Esophagus muscularis mucosa (tissue), 4 donors: ENCODE measurements around the gene USP32.
"Not testable (repeated sequence)": the region's sequence is repeated elsewhere in the genome, so short reads cannot be mapped to it uniquely, and the experiment has no call there.

Source experiments
- EP300 ChIP-seq: sonication (generic); formaldehyde crosslinking; IDR thresholded peaks from one replicate; pipeline ENCODE4 v1.6.1; 2017; ENCODE audit warnings: antibody characterized with exemption
- POLR2A ChIP-seq: fragments of 450-650 bp; IDR thresholded peaks from one replicate; pipeline ENCODE4 v1.6.1; 2017; ENCODE audit warnings: antibody characterized with exemption, moderate library complexity, mild to moderate bottlenecking, low read depth
- POLR2AphosphoS5 ChIP-seq, 2 donors: sonication (generic); formaldehyde crosslinking; IDR thresholded peaks; one replicate each; pipeline ENCODE4 v1.6.1; 2017; ENCODE audit warnings: antibody characterized with exemption in 2 of 2
- TF ChIP-seq, protein P1 (sequence below), 3 experiments: fragments of 200-600 bp in 2 of 3; fragments of 450-650 bp in 1 of 3; sonication (generic) in 2 of 3; IDR thresholded peaks; one replicate each; pipeline ENCODE4 v1.5.1; 2017 to 2019; ENCODE audit warnings: antibody characterized with exemption in 3 of 3, mild to moderate bottlenecking in 2 of 3, moderate library complexity in 1 of 3

DNA sequence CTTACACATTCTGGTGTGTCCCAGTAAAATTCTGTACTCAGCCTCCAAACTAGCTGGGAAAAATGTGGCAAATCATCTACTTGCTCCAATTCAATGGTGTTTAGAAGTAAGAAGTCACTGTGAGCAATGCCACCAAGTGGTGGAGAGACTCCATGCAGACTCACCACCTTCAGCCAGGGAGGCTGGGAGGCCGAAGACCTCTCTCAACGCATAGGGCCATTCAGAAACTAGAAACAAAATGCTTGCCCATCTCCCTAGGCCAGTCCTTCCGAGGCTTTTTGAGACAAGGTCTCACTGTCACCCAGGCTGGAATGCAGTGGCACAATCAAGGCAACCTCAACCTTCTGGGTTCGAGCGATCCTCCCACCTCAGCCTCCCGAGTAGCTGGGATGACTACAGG is 217.2 kb downstream of the USP32 start:
- TF ChIP-seq, protein P1, sequence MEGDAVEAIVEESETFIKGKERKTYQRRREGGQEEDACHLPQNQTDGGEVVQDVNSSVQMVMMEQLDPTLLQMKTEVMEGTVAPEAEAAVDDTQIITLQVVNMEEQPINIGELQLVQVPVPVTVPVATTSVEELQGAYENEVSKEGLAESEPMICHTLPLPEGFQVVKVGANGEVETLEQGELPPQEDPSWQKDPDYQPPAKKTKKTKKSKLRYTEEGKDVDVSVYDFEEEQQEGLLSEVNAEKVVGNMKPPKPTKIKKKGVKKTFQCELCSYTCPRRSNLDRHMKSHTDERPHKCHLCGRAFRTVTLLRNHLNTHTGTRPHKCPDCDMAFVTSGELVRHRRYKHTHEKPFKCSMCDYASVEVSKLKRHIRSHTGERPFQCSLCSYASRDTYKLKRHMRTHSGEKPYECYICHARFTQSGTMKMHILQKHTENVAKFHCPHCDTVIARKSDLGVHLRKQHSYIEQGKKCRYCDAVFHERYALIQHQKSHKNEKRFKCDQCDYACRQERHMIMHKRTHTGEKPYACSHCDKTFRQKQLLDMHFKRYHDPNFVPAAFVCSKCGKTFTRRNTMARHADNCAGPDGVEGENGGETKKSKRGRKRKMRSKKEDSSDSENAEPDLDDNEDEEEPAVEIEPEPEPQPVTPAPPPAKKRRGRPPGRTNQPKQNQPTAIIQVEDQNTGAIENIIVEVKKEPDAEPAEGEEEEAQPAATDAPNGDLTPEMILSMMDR (IDR thresholded peaks at IDR 0.05): peak in 2 of 3 experiments; percentile 13 to 35
- TF ChIP-seq POLR2A; EP300; POLR2AphosphoS5 (IDR thresholded peaks at IDR 0.05): not testable (repeated sequence)
